IMR-90 (cell line): ENCODE results near the gene DRAXIN. TPM values are rescaled to one million over a fixed set of nuclear protein-coding genes. Genes with fewer than 3 reads are reported as not detected.

ENCODE experiments used
- ATAC-seq: fragments of 200-7000 bp; cut with Tn5 transposase; 2 replicates; pipeline ENCODE4 v1.9.1; 2020; ENCODE audit warnings: low read depth, mild to moderate bottlenecking, moderate library complexity
- BruUV-seq: library from RNA; stranded (reverse); fragments of 400-500 nt; replicated peaks from 2 replicates; lab custom pipeline; 2021; lab: Mats Ljungman, UMichigan
- CTCF ChIA-PET: fragments of 300-600 bp; formaldehyde crosslinking; extraction: SDS; loops from one replicate; lab custom pipeline; 2021; ENCODE audit warnings: antibody characterized with exemption; lab: Yijun Ruan, JAX
- POLR2A ChIA-PET: fragments of 300-600 bp; sonication (Branson Sonifier 250); formaldehyde crosslinking; loops from one replicate; lab custom pipeline; 2022; ENCODE audit warnings: antibody characterized with exemption; ENCODE audit not compliant: unreplicated experiment; lab: Charles Lee
- DNase-seq: peaks from one replicate; pipeline ENCODE4 v3.0.0; 2013
- H2AFZ ChIP-seq: replicated peaks from 2 replicates; pipeline ENCODE3; 2013; ENCODE audit warnings: low read length, mild to moderate bottlenecking; ENCODE audit not compliant: poor library complexity
- H2AK5ac ChIP-seq: 2 replicates; pipeline ENCODE4 v1.6.1; 2013; ENCODE audit warnings: low read depth, low read length, inconsistent platforms
- H2AK9ac ChIP-seq: replicated peaks from 2 replicates; pipeline ENCODE3; 2013; ENCODE audit warnings: mild to moderate bottlenecking, low read depth, low read length, moderate library complexity; ENCODE audit not compliant: poor library complexity
- H2BK120ac ChIP-seq: 2 replicates; pipeline ENCODE4 v1.6.1; 2013; ENCODE audit warnings: low read depth, low read length, inconsistent platforms
- H2BK15ac ChIP-seq: 3 replicates; pipeline ENCODE4 v1.6.1; 2013; ENCODE audit warnings: low read depth, low read length, inconsistent platforms
- H2BK20ac ChIP-seq: 2 replicates; pipeline ENCODE4 v1.6.1; 2013; ENCODE audit warnings: low read depth, mild to moderate bottlenecking, inconsistent platforms, low read length, moderate library complexity
- H2BK5ac ChIP-seq: 2 replicates; pipeline ENCODE4 v1.6.1; 2013; ENCODE audit warnings: mild to moderate bottlenecking, low read depth, low read length, inconsistent platforms; ENCODE audit not compliant: poor library complexity, severe bottlenecking
- H3K14ac ChIP-seq: replicated peaks from 2 replicates; pipeline ENCODE4 v1.6.1; 2013; ENCODE audit warnings: low read depth, low read length, inconsistent platforms
- H3K18ac ChIP-seq: 2 replicates; pipeline ENCODE4 v1.6.1; 2013; ENCODE audit warnings: low read depth, low read length, control low read depth
- H3K23ac ChIP-seq: 2 replicates; pipeline ENCODE4 v1.6.1; 2013; ENCODE audit warnings: low read depth, low read length, inconsistent platforms
- H3K27ac ChIP-seq: 2 replicates; pipeline ENCODE4 v1.5.1; 2013; ENCODE audit warnings: mild to moderate bottlenecking, control low read depth, low read length; ENCODE audit not compliant: insufficient read depth
- H3K27me3 ChIP-seq: 2 replicates; pipeline ENCODE4 v1.6.1; 2013; ENCODE audit warnings: low read length; ENCODE audit not compliant: control insufficient read depth, insufficient read depth
- H3K36me3 ChIP-seq: 2 replicates; pipeline ENCODE4 v1.6.1; 2013; ENCODE audit warnings: low read length, mixed read lengths; ENCODE audit not compliant: control insufficient read depth, insufficient read depth
- H3K4ac ChIP-seq: 2 replicates; pipeline ENCODE4 v1.6.1; 2013; ENCODE audit warnings: low read depth, low read length, inconsistent platforms
- H3K4me1 ChIP-seq: 2 replicates; pipeline ENCODE4 v1.6.1; 2013; ENCODE audit warnings: low read length, mixed read lengths; ENCODE audit not compliant: control insufficient read depth, insufficient read depth
- H3K4me2 ChIP-seq: 2 replicates; pipeline ENCODE4 v1.6.1; 2013; ENCODE audit warnings: low read depth, mild to moderate bottlenecking, control low read depth, low read length, moderate library complexity
- H3K4me3 ChIP-seq: 2 replicates; pipeline ENCODE4 v1.5.1; 2013; ENCODE audit warnings: low read depth, mild to moderate bottlenecking, control low read depth, low read length, moderate library complexity; ENCODE audit not compliant: insufficient read depth
- H3K56ac ChIP-seq: 2 replicates; pipeline ENCODE4 v1.6.1; 2013; ENCODE audit warnings: low read length, inconsistent platforms; ENCODE audit not compliant: insufficient read depth; ENCODE audit errors: extremely low read depth
- H3K79me1 ChIP-seq, 2 experiments: 2 replicates each; pipeline ENCODE4 v1.6.1; 2013; ENCODE audit warnings: low read length in 2 of 2, inconsistent platforms in 1 of 2, low read depth in 1 of 2
- H3K9ac ChIP-seq: 2 replicates; pipeline ENCODE4 v1.6.1; 2013; ENCODE audit warnings: low read depth, low read length, control low read depth
- H3K9me1 ChIP-seq: 2 replicates; pipeline ENCODE4 v1.6.1; 2013; ENCODE audit warnings: low read length, inconsistent platforms; ENCODE audit not compliant: insufficient read depth
- H3K9me3 ChIP-seq: 2 replicates; pipeline ENCODE4 v1.6.1; 2013; ENCODE audit warnings: low read length; ENCODE audit not compliant: control insufficient read depth, insufficient read depth
- H4K20me1 ChIP-seq: 2 replicates; pipeline ENCODE4 v1.6.1; 2013; ENCODE audit warnings: low read length, inconsistent platforms; ENCODE audit not compliant: insufficient read depth
- H4K5ac ChIP-seq: 2 replicates; pipeline ENCODE4 v1.6.1; 2013; ENCODE audit warnings: mild to moderate bottlenecking, low read depth, low read length, control low read depth
- H4K8ac ChIP-seq, 2 experiments: 2 replicates each; pipeline ENCODE4 v1.6.1; 2013; ENCODE audit warnings: low read depth in 2 of 2, low read length in 2 of 2, control low read depth in 1 of 2, inconsistent platforms in 1 of 2
- H4K91ac ChIP-seq: 2 replicates; pipeline ENCODE4 v1.6.1; 2013; ENCODE audit warnings: low read depth, low read length, inconsistent platforms; ENCODE audit not compliant: insufficient read depth
- BHLHE40 ChIP-seq: fragments of 150-350 bp; IDR thresholded peaks from 2 replicates; pipeline ENCODE4 v1.6.1; 2016; ENCODE audit warnings: mild to moderate bottlenecking, low read depth, low read length
- CHD1 ChIP-seq: IDR thresholded peaks from 2 replicates; pipeline ENCODE4 v1.6.1; 2012; ENCODE audit warnings: low read depth, low read length, improper control_type of control experiment
- CTCF ChIP-seq: conservative IDR thresholded peaks from 2 replicates; pipeline ENCODE4 v1.5.1; 2012; ENCODE audit warnings: mild to moderate bottlenecking, low read depth, low read length, improper control_type of control experiment
- ELK1 ChIP-seq: fragments of 150-350 bp; IDR thresholded peaks from 2 replicates; pipeline ENCODE4 v1.6.1; 2016; ENCODE audit warnings: low read depth, mild to moderate bottlenecking, low read length, moderate library complexity, borderline replicate concordance
- FOS ChIP-seq: fragments of 150-350 bp; IDR thresholded peaks from 2 replicates; pipeline ENCODE4 v1.6.1; 2016; ENCODE audit warnings: low read depth, low read length
- MAFK ChIP-seq: IDR thresholded peaks from 2 replicates; pipeline ENCODE4 v1.6.1; 2012; ENCODE audit warnings: low read depth, low read length, improper control_type of control experiment
- MAZ ChIP-seq: IDR thresholded peaks from 2 replicates; pipeline ENCODE4 v1.6.1; 2012; ENCODE audit warnings: low read depth, mild to moderate bottlenecking, low read length, improper control_type of control experiment, moderate library complexity, borderline replicate concordance
- MXI1 ChIP-seq: IDR thresholded peaks from 2 replicates; pipeline ENCODE4 v1.6.1; 2012; ENCODE audit warnings: low read depth, mild to moderate bottlenecking, low read length, moderate library complexity, borderline replicate concordance
- NFE2L2 ChIP-seq: fragments of 150-350 bp; IDR thresholded peaks from 2 replicates; pipeline ENCODE4 v1.6.1; 2016; ENCODE audit warnings: low read depth, mild to moderate bottlenecking, low read length
- RAD21 ChIP-seq: IDR thresholded peaks from 2 replicates; pipeline ENCODE4 v1.6.1; 2012; ENCODE audit warnings: low read length, improper control_type of control experiment
- RCOR1 ChIP-seq: IDR thresholded peaks from 2 replicates; pipeline ENCODE4 v1.6.1; 2012; ENCODE audit warnings: mild to moderate bottlenecking, low read length, improper control_type of control experiment; ENCODE audit not compliant: insufficient replicate concordance
- RFX5 ChIP-seq: IDR thresholded peaks from 2 replicates; pipeline ENCODE4 v1.8.0; 2012; ENCODE audit warnings: low read depth, mild to moderate bottlenecking, low read length, moderate library complexity
- SMC3 ChIP-seq: fragments of 150-350 bp; IDR thresholded peaks from 2 replicates; pipeline ENCODE4 v1.6.1; 2016; ENCODE audit warnings: low read depth, mild to moderate bottlenecking, antibody characterized with exemption, low read length, moderate library complexity
- USF2 ChIP-seq: fragments of 150-350 bp; IDR thresholded peaks from 2 replicates; pipeline ENCODE4 v1.6.1; 2017; ENCODE audit warnings: mild to moderate bottlenecking, antibody characterized with exemption, low read length, low read depth
- WGBS, 2 experiments: methylation state at CpG; one replicate each; pipeline versions ENCODE4 v1.1.5 to v1.1.7; 2013; ENCODE audit warnings: missing lambda C conversion rate in 2 of 2; ENCODE audit not compliant: insufficient read length in 1 of 2; ENCODE audit errors: extremely low coverage in 2 of 2; 5-methylcytosine and 5-hydroxymethylcytosine counted together
- dilution Hi-C: fragments of 300-500 bp; cut with HindIII; formaldehyde crosslinking; loops from one replicate; pipeline ENCODE4 v1.14.3; 2018; ENCODE audit warnings: low sequenced_read_pairs; ENCODE audit not compliant: unreplicated experiment
- in situ Hi-C: fragments of 300-500 bp; cut with MboI; formaldehyde crosslinking; loops from 3 replicates; pipeline ENCODE4 v1.14.3; 2019; ENCODE audit warnings: low sequenced_read_pairs, inconsistent platforms, mixed read lengths
- intact Hi-C: fragments of 100-400 bp; cut with micrococcal nuclease; formaldehyde crosslinking; loops from 2 replicates; pipeline ENCODE4 v1.10.0; 2022
- polyA plus RNA-seq, 3 experiments: library from polyadenylated mRNA; depleted of rRNA; stranded (reverse); fragments of >200 nt; gene quantifications; 2 replicates each; pipeline ENCODE4 v1.2.3, GENCODE V29; 2012; ENCODE audit warnings: low replicate concordance in 1 of 3
- total RNA-seq: library from RNA; depleted of rRNA; stranded (reverse); fragments of >200 nt; gene quantifications from 2 replicates; pipeline ENCODE4 v1.2.3, GENCODE V29; 2012

Gene DRAXIN
- total and polyA plus RNA-seq, 2 of the 4 experiments (the other 2 are of a cell fraction) = under 0.01 to 0.02 TPM

- DNase-seq (no peak), ATAC-seq (no peak)
- BruUV-seq = no TSS peak
- H4K91ac ChIP-seq = no peak overlapping the region
- no peaks in the 10 kb centered on the region for H3K36me3 ChIP-seq
- in situ Hi-C loops = no loop called here
- CTCF ChIA-PET = interaction anchor here (1.4 kb wide), 1 partner anchor 11 kb away, joined by 3 read pairs; no protein-coding TSS in a partner anchor
- H3K4me2 ChIP-seq = no peak overlapping the region
- dilution Hi-C loops = no loop called here
- no peak overlapping the region for H3K9ac ChIP-seq
- no peak overlapping the region for H2BK20ac ChIP-seq
- H3K14ac ChIP-seq = no peak overlapping the region
- H4K8ac ChIP-seq = no peak overlapping the region
- H3K23ac ChIP-seq = no peak overlapping the region
- H3K27ac ChIP-seq = no peak overlapping the region
- H3K56ac ChIP-seq = no peak overlapping the region
- no peak overlapping the region for H2AK9ac ChIP-seq
- no peak overlapping the region for H2AK5ac ChIP-seq
- H4K5ac ChIP-seq = no peak overlapping the region
- H3K27me3 ChIP-seq = peaks cover 74% of the 10 kb centered on the region
- no peaks in the 10 kb centered on the region; the same call in 1 of the 2 replicates for H3K4me1 ChIP-seq
- no peak overlapping the region for H3K4me3 ChIP-seq
- H2BK120ac ChIP-seq = no peak overlapping the region
- no peaks in the 10 kb centered on the region for H4K20me1 ChIP-seq
- no peaks in the 10 kb centered on the region for H3K79me1 ChIP-seq
- no peak overlapping the region for H3K18ac ChIP-seq
- 25% methylated on average over 15 of the region's 34 CpGs; no CpG with 5 or more reads in 1 of the 2 experiments for WGBS, 2 experiments
- H2BK15ac ChIP-seq = no peak overlapping the region
- POLR2A ChIA-PET = no interaction called here
- peaks cover 4% of the 10 kb centered on the region for H3K9me1 ChIP-seq
- H2AFZ ChIP-seq = no peak overlapping the region
- intact Hi-C loops = no loop called here
- no peak overlapping the region for H2BK5ac ChIP-seq
- no peak overlapping the region for H3K4ac ChIP-seq
- no peaks in the 10 kb centered on the region for H3K9me3 ChIP-seq
- TF ChIP-seq ELK1 (no peak), CHD1 (no peak), MAZ (no peak), BHLHE40 (no peak), RCOR1 (no peak), RAD21 (no peak), MAFK (no peak), MXI1 (no peak), SMC3 (no peak), FOS (no peak), RFX5 (no peak), NFE2L2 (no peak), CTCF (no peak), USF2 (no peak)
Observed at GRCh38 chr1:11700601-11701467, 9.3 kb downstream of the DRAXIN start.
